T1000 (cell line): Measurements from ENCODE around the gene ROPN1L.

Experiments used
- DNase-seq: peaks from one replicate; lab custom pipeline; 2025; ENCODE audit warnings: mixed read lengths; lab: John Stamatoyannopoulos, UW

Gene ROPN1L

DNA sequence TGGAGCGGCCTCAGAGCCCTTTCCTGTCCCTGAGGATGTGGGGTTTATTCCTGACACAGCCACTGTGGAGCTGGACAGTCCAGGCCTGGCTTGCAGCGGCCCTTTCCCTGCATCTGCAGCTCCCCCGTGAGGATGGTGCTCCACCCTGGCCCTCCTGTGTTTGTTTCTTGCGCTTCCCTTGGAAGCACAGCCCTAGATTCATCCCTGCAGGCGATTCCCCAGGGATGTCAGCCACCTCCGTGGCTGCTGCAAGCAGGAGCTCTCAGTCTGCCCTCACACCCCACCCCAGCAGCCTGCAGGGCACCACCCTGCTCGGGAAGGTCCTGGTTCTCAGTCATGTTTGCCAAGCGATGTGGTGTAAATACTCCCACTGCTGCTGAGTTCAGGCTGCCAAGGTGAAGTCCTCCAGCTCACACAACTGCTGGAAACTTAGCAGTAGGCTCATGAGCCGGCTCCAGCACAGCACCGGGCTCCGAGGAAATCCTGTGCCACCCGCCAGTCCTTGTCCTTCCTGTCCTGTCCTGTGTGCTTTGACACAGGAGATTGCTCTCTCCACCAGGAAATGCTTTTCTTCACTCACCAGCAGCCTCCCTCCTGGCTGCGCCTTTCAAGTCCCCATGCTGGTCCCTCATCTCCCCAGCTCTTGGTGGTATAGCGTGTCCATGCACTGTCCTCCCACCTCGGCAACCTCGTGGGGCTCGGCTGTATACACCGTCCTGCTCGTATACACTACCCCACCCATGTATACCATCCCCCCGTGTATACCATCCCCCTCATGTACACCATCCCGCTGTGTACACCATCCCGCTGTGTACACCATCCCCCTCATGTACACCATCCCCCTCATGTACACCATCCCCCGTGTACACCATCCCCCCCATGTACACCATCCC, 16.2 kb downstream of the ROPN1L start:
- DNase-seq = no peak

- no peak for DNase-seq
These were observed 17.7 kb downstream of the ROPN1L start for GRCh38 chr5:10459080-10460055.

DNA sequence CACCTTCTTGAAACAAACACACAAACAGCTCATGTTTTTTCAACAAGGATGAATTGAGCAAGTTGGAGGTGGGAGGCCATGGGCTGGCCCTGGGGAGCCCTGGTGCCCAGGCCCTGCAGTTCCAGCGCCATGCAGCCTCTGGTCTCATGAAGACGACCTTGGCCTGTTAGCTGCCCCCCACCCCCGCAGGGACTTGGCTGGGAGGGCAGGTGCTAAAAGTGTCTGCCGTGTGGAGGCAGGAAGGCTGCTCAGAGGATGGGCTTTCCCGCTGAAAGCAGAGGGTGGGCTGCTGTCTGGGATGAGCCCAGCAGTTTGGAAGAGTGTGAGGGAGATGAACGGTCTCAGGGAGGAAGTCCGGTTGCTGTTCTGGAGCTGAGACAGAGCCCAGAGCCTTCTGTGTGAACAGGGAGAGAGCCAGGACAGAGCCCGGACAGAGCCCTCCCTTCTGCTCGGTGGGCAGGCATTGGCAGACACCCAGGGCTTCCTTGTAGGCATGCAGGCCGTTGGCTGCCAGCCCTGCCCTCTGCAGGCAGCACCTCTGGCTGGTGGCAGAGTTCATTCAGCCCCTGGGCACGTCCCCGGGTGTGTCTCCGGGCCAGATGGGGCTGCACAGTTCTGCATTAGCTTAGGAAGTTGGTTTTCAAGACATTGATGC, 18.7 kb downstream of the ROPN1L start:
- DNase-seq = no peak

GRCh38 chr5:10461041-10461440, 19.4 kb downstream of the ROPN1L start:
- DNase-seq = no peak

GRCh38 chr5:10461904-10462555, 20.4 kb downstream of the ROPN1L start:
- DNase-seq = no peak

DNA sequence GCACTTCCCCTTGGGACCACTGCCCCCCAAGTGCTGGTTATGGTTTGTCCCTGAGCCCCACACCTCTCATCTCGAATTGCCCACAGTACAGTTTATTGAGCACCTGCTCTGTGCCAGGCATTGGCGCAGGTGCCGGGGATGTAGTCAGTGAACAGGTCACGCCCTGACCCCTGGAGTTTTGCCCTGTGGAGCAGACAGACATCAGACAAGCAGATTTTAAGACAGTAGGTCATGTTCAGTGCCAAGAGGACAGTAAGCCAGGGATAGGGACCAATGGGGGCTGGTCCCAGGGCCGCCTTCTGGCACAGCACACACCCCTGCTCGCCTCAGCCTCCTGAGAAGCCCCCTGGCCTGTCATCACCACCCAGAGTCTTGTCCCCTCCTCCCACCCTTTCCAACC, 21.9 kb downstream of the ROPN1L start:
- no peak for DNase-seq

DNA sequence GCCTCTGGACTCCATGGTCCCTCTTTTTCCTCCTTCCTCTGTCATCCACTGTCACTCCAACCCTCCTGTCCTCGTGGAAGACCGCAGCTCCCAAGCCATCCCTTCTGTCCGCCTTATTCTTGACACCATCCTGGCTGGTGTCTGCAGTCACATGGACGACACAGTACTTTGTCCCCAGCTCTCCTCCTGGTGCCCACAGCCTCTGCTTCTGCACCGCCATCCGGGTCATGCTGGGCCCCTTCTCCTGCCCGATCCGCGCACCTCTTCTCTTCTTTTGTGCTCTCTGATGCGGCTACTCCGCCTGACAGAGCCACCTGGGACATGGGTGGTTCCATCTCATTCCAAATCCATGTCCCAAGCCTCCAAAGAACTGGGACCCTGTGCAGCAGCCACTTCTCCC, 22.5 kb downstream of the ROPN1L start:
- DNase-seq = no peak

GRCh38 chr5:10465726-10466125, 24.0 kb downstream of the ROPN1L start:
- DNase-seq = no peak

DNA sequence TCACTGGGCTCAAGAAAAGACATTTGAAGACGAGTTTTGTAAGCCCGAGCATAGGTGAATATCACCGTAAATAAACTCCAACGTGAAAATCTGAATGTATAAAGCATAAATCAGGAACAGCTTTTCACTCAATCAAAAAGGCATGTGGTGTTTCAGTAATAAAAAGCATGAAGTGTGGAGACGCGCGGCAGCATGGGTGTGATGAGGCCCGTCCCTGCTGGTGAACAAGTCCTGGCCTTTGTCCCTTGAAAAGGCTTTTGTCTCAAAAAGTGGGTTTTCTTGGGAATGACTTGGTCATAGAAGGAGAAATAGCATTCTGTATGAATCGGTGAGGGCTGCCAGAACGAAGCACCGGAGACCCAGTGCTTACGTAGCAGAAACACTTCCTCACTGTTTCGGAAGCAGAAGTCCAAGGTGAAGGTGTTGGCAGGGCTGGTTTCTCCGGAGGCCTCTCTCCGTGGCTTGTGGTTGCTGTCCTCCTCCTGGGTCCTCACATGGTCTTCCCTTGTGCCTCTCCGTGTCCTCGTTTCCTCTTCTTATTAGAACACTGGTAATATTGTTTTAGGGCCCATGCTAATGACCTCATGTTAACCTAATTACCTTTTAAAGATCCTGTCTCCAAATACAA, 24.9 kb downstream of the ROPN1L start:
- no peak for DNase-seq

DNA sequence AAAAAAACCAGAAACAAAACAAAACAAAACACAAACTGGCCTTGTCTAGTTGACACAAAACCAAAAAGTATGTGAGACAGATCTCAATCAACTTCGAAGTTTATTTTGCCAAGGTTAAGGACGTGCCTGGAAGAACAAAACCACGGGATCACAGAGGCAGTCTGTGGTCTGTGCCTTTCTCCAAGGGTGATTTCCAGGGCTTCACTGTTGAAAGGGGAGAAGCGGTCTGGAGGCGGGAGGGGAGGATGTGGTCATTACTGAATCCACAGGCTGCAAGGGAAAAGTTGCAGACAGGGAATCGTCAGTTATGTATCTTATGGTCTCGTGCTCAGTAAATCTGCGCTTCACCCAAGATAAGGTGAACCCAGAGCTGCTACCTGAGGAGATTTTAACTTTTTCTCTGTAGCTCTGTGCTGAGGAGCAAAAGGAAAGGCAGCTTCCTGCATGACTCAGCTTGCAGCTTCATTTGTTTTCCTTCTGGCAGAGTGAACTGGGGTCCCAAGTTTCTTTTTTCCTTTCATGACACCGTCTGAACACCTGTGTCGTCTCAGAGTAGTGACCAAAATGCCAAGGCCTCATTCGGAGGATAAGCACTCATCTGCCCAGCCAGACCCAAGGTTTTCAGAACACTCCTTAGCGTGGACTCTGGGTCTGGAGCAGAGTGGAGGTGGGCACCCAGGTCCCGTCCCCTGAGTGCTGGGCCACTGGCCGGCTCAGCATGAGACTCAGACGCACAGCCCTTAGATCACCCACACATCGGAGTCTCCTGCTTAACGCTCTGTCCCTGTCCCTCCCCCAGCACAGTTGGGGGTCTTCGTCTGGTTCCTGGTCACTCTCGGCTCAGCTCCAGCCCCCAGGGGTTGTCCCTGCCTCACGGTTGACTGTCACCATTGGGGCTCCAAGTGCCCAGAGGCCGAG, 25.9 kb downstream of the ROPN1L start:
- no peak for DNase-seq

- DNase-seq = no peak
These were observed 26.6 kb downstream of the ROPN1L start for GRCh38 chr5:10468256-10468655.

- no peak for DNase-seq
These were observed 27.8 kb downstream of the ROPN1L start for GRCh38 chr5:10469253-10470050.

GRCh38 chr5:10470669-10471068, 29.0 kb downstream of the ROPN1L start:
- DNase-seq = no peak

- no peak for DNase-seq
These were observed 30.0 kb downstream of the ROPN1L start for GRCh38 chr5:10471677-10472076.

GRCh38 chr5:10474521-10475075, 32.9 kb downstream of the ROPN1L start:
- no peak for DNase-seq

DNA sequence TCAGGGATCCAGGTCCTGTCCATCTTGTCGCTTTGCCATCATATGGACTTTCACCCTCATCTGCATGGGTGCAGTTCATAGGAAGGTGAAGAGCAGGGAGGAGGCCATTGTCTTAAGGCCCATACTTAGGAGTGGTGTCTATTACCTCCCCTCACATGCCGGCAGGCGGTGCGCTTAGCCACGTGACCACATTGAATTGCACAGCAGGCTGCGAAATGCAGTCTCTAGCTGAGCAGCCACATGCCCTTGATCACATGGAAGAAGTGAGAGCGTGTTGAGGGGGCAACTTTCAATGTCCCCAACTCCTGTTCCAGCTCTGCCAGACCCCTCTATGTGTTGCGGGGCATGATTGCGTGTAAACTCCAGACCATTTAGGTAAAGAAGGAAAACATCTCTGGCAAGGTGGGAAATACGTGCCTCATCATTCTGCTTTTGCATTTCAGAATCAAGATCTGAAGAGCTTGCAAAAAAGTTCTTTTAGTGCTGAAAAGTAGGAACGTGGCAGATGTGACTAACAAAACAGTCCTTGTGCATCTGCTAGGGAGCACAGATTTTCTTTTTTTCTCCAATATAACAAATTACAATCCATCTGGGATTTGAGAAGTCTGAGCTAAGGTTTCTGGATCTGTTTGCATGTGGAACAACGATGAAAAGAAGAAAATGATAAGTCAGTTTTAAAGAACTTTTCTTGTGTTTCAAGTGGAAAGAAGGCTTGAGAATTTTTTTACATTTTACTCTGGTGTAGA, 34.4 kb downstream of the ROPN1L start:
- DNase-seq = no peak

- no peak for DNase-seq
These were observed 35.2 kb downstream of the ROPN1L start for GRCh38 chr5:10476878-10477277.

GRCh38 chr5:10477943-10478342, 36.3 kb downstream of the ROPN1L start:
- no peak for DNase-seq
